Measurements from ENCODE around the gene PTAFR. TPM values are rescaled to one million over a fixed set of nuclear protein-coding genes. Genes with fewer than 3 reads are reported as not detected.
A peak's percentile ranks its signal among the peaks of the same experiment; 100 is the strongest.

PTAFR gene
- polyA plus RNA-seq, 1 experiment, result 0.12 TPM

- H3K27ac ChIP-seq (ENCODE audit: low read depth, low read length), result peak overlapping the region; percentile 52
- no peak for DNase-seq (ENCODE audit: low read depth, low spot score)
- POLR2A ChIA-PET, result no interaction called here
- CTCF ChIA-PET, result interaction anchor here (1.3 to 1.8 kb wide), 2 partner anchors 43 to 65 kb away, joined by 5 read pairs; no protein-coding TSS in a partner anchor
- H3K27me3 ChIP-seq (ENCODE audit: control insufficient read depth, insufficient read depth, low read length), result no peaks in the 10 kb centered on the region
- no peak overlapping the region for H3K4me3 ChIP-seq (ENCODE audit: low read depth, low read length)
- TF ChIP-seq CTCF (IDR thresholded peaks at IDR 0.05; ENCODE audit: low read depth, low read length), result no peak
- no peaks in the 10 kb centered on the region for H3K9me3 ChIP-seq (ENCODE audit: control insufficient read depth, insufficient read depth, low read length)
These were observed 19.7 kb downstream of the PTAFR start for GRCh38 chr1:28156821-28157220.

GRCh38 chr1:28155628-28156027, 20.9 kb downstream of the PTAFR start:
- Histone ChIP-seq H3K27me3 (ENCODE audit: control insufficient read depth, insufficient read depth, low read length) (no peaks in the 10 kb centered on the region), H3K27ac (ENCODE audit: low read depth, low read length) (no peak overlapping the region), H3K4me3 (ENCODE audit: low read depth, low read length) (no peak overlapping the region), H3K9me3 (ENCODE audit: control insufficient read depth, insufficient read depth, low read length) (no peaks in the 10 kb centered on the region)
- ChIA-PET CTCF (interaction anchor here (0.5 to 1.8 kb wide), 3 partner anchors 42 to 65 kb away, joined by 5 to 6 read pairs (median 5); no protein-coding TSS in a partner anchor), POLR2A (interaction anchor here (0.6 to 0.7 kb wide), 2 partner anchors 56 to 57 kb away, joined by 3 to 8 read pairs; no protein-coding TSS in a partner anchor)
- no peak for DNase-seq (ENCODE audit: low read depth, low spot score)
- no peak for TF ChIP-seq CTCF (IDR thresholded peaks at IDR 0.05; ENCODE audit: low read depth, low read length)

GRCh38 chr1:28154078-28154594, 22.4 kb downstream of the PTAFR start:
- POLR2A ChIA-PET, result interaction anchor here (0.7 kb wide), 2 partner anchors 60 to 403 kb away, joined by 3 to 4 read pairs; no protein-coding TSS in a partner anchor
- Histone ChIP-seq H3K4me3 (ENCODE audit: low read depth, low read length) (no peak overlapping the region), H3K9me3 (ENCODE audit: control insufficient read depth, insufficient read depth, low read length) (no peaks in the 10 kb centered on the region; the same call in 1 of the 2 replicates), H3K27me3 (ENCODE audit: control insufficient read depth, insufficient read depth, low read length) (no peaks in the 10 kb centered on the region), H3K27ac (ENCODE audit: low read depth, low read length) (no peak overlapping the region)
- CTCF ChIA-PET, result interaction anchor here (0.7 kb wide), 1 partner anchor 43 kb away, joined by 4 read pairs; no protein-coding TSS in a partner anchor
- DNase-seq (ENCODE audit: low read depth, low spot score), result no peak
- TF ChIP-seq CTCF (IDR thresholded peaks at IDR 0.05; ENCODE audit: low read depth, low read length), result no peak

GRCh38 chr1:28150125-28150780, 26.2 kb downstream of the PTAFR start:
- H3K4me3 ChIP-seq (ENCODE audit: low read depth, low read length), result no peak overlapping the region
- H3K27me3 ChIP-seq (ENCODE audit: control insufficient read depth, insufficient read depth, low read length), result no peaks in the 10 kb centered on the region
- no peak for DNase-seq (ENCODE audit: low read depth, low spot score)
- ChIA-PET CTCF (no interaction called here), POLR2A (interaction anchor here (0.6 kb wide), 1 partner anchor 143 kb away, joined by 5 read pairs; no protein-coding TSS in a partner anchor)
- TF ChIP-seq CTCF (IDR thresholded peaks at IDR 0.05; ENCODE audit: low read depth, low read length), result no peak
- no peaks in the 10 kb centered on the region; the same call in 1 of the 2 replicates for H3K9me3 ChIP-seq (ENCODE audit: control insufficient read depth, insufficient read depth, low read length)
- H3K27ac ChIP-seq (ENCODE audit: low read depth, low read length), result no peak overlapping the region

- Histone ChIP-seq H3K27ac (ENCODE audit: low read depth, low read length) (no peak overlapping the region), H3K4me3 (ENCODE audit: low read depth, low read length) (no peak overlapping the region), H3K27me3 (ENCODE audit: control insufficient read depth, insufficient read depth, low read length) (no peaks in the 10 kb centered on the region), H3K9me3 (ENCODE audit: control insufficient read depth, insufficient read depth, low read length) (no peaks in the 10 kb centered on the region; the same call in 1 of the 2 replicates)
- ChIA-PET CTCF (interaction anchor here (1.2 kb wide), 1 partner anchor 57 kb away, joined by 3 read pairs; no protein-coding TSS in a partner anchor), POLR2A (interaction anchor here (0.9 kb wide), 1 partner anchor 12 kb away, joined by 17 read pairs; no protein-coding TSS in a partner anchor)
- DNase-seq (ENCODE audit: low read depth, low spot score), result no peak
- TF ChIP-seq CTCF (IDR thresholded peaks at IDR 0.05; ENCODE audit: low read depth, low read length), result no peak
These were observed 27.7 kb downstream of the PTAFR start for GRCh38 chr1:28148880-28149195.

Measured in AG04450 (cell line).